ENCODE data around the gene RARB. TPM values are rescaled to one million over a fixed set of nuclear protein-coding genes. Genes with fewer than 3 reads are reported as not detected.

Gene RARB
- total and polyA plus RNA-seq, 11 donors: 4.3 to 21.0 (median 16.3) TPM

- no peak overlapping the region for H3K27ac ChIP-seq
- TF ChIP-seq, protein P1, sequence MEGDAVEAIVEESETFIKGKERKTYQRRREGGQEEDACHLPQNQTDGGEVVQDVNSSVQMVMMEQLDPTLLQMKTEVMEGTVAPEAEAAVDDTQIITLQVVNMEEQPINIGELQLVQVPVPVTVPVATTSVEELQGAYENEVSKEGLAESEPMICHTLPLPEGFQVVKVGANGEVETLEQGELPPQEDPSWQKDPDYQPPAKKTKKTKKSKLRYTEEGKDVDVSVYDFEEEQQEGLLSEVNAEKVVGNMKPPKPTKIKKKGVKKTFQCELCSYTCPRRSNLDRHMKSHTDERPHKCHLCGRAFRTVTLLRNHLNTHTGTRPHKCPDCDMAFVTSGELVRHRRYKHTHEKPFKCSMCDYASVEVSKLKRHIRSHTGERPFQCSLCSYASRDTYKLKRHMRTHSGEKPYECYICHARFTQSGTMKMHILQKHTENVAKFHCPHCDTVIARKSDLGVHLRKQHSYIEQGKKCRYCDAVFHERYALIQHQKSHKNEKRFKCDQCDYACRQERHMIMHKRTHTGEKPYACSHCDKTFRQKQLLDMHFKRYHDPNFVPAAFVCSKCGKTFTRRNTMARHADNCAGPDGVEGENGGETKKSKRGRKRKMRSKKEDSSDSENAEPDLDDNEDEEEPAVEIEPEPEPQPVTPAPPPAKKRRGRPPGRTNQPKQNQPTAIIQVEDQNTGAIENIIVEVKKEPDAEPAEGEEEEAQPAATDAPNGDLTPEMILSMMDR (IDR thresholded peaks at IDR 0.05): no peak
- WGBS, 4 donors: 65 to 89% (median 77%) methylated on average over 1 of the region's 1 CpG
- H3K27me3 ChIP-seq: no peaks in the 10 kb centered on the region
- ATAC-seq (no peak), DNase-seq (no peak)
- no peak overlapping the region for H3K4me3 ChIP-seq
- intact Hi-C loops (cut with DNase I): loop anchor here in 7 of 10 donors (5.0 to 10.0 kb wide), 7 partner anchors 443 to 915 kb away; no protein-coding TSS in a partner anchor
- H3K36me3 ChIP-seq: peaks cover 0 to 81% (median 70%) of the 10 kb centered on the region in 9 donors
- H3K4me1 ChIP-seq: peaks cover 0 to 24% (median 14%) of the 10 kb centered on the region in 12 donors
- no peaks in the 10 kb centered on the region for H3K9me3 ChIP-seq
These were observed 169.6 kb downstream of the RARB start for GRCh38 chr3:25597535-25598101.

- no peak overlapping the region for H3K4me3 ChIP-seq
- peak overlapping the region; percentile 8 to 69 (median 48) for H3K27ac ChIP-seq
- peaks cover 0 to 22% (median 13%) of the 10 kb centered on the region in 12 donors for H3K4me1 ChIP-seq
- WGBS, 4 donors: 21 to 56% (median 33%) methylated on average over 1 of the region's 1 CpG
- DNase-seq: peak in 2 of 5 donors; percentile 58 to 59
- TF ChIP-seq POLR2A (IDR thresholded peaks at IDR 0.05): no peak
- TF ChIP-seq, protein P1 (IDR thresholded peaks at IDR 0.05): no peak
- ATAC-seq: peak; percentile 74 to 97 (median 92)
- H3K36me3 ChIP-seq: peaks cover 0 to 95% (median 74%) of the 10 kb centered on the region in 9 donors
- H3K27me3 ChIP-seq: no peaks in the 10 kb centered on the region
- intact Hi-C loops (cut with DNase I): no loop called here
- H3K9me3 ChIP-seq: no peaks in the 10 kb centered on the region
These were observed 175.6 kb downstream of the RARB start for GRCh38 chr3:25603703-25604102.

DNA sequence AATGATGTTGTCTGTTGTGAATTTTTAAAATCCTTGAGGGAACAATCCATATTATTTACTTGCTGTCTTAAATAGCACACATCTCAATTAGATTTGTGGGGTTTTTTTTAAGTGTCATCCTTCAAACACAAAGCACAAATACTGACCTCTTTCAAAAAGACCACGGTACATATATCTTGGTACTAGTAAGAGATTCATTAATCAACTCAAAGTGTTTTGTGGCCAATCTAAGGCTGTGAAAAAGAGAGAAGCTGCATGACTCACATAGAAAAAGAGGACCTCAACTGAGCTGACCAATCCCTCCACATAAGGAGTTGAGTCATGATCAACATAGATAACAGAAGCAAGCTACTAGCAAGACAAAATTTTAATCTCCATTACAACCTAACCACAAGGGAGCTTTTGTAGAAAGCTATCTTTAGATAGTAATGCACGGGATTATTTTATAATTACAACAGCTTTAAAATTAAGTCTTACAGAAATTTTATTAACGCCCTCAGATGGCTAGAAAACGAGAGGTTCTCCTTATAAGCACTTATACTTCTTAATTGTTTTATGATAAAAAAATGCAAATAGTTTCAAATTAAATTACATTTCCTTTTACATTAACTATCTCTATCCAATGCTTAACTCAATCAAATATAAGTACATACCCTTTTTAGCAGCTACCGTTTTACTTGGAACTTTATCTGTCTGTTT is 176.2 kb downstream of the RARB start:
- WGBS, 4 donors: 49 to 56% (median 50%) methylated on average over 5 of the region's 5 CpGs
- Histone ChIP-seq H3K27ac (peak overlapping the region; percentile 8 to 69 (median 48)), H3K4me3 (no peak overlapping the region), H3K27me3 (no peaks in the 10 kb centered on the region), H3K36me3 (peaks cover 0 to 95% (median 74%) of the 10 kb centered on the region in 9 donors), H3K4me1 (peaks cover 0 to 22% (median 13%) of the 10 kb centered on the region in 12 donors), H3K9me3 (no peaks in the 10 kb centered on the region)
- intact Hi-C loops (cut with DNase I): no loop called here
- peak; percentile 40 to 73 (median 68) for ATAC-seq
- no peak for DNase-seq
- TF ChIP-seq POLR2A (IDR thresholded peaks at IDR 0.05): no peak
- TF ChIP-seq, protein P1 (IDR thresholded peaks at IDR 0.05): no peak

GRCh38 chr3:25610167-25610566 is 182.1 kb downstream of the RARB start:
- WGBS, 4 donors: 96 to 97% (median 96%) methylated on average over 1 of the region's 1 CpG
- ATAC-seq (no peak), DNase-seq (no peak)
- no peak for TF ChIP-seq POLR2A (IDR thresholded peaks at IDR 0.05)
- TF ChIP-seq, protein P1 (IDR thresholded peaks at IDR 0.05): no peak
- no peaks in the 10 kb centered on the region for H3K27me3 ChIP-seq
- H3K36me3 ChIP-seq: peaks cover 0 to 100% (median 99%) of the 10 kb centered on the region in 9 donors
- no peaks in the 10 kb centered on the region for H3K9me3 ChIP-seq
- intact Hi-C loops (cut with DNase I): no loop called here
- H3K27ac ChIP-seq: no peak overlapping the region
- no peak overlapping the region for H3K4me3 ChIP-seq
- H3K4me1 ChIP-seq: peaks cover 0 to 2% (median 0%) of the 10 kb centered on the region in 12 donors
